VCaP (cell line): ENCODE measurements around the gene OR12D1.

Source experiments
- H3K27ac ChIP-seq: fragments of 450-650 bp; 2 replicates; pipeline ENCODE4 v1.5.1; 2017
- TF ChIP-seq, protein P1 (sequence below): fragments of 450-650 bp; conservative IDR thresholded peaks from 2 replicates; pipeline ENCODE4 v1.5.1; 2017; ENCODE audit warnings: mild to moderate bottlenecking, moderate library complexity

Gene OR12D1

DNA sequence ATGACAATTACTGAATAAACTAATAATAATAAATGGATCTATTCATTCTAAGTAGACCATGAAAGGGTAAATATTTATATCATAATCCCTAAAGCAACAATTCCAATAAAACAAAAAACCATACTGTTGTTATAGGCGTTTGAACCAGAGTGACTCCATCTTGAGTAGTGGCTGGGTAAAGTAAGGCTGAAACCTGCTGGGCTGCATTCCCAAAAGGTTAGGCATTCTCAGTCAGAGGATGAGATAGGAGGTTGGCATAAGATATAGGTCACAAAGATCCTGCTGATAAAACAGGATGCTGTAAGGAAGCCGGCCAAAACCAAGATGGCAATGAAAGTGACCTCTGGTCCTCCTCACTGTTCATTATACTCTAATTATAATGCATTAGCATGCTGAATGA, 50.6 kb downstream of the OR12D1 start:
- H3K27ac ChIP-seq = no peak overlapping the region

DNA sequence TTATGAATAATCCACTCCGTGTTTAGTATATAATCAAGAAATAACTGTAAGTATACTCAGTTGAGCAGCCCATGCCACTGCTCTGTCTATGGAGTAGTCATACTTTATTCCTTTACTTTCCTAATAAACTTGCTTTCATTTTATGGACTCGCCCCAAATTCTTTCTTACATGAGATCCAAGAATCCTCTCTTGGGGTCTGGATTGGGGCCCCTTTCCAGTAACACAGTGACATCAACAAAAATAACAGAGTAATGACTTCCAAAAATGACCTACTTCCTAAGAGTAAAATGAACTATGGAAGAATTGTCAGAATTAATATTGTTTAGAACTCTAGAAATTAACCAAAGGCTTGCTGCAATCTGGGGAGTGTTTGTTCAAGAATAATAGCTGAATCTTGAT, 51.1 kb downstream of the OR12D1 start:
- H3K27ac ChIP-seq = no peak overlapping the region
- TF ChIP-seq, protein P1, sequence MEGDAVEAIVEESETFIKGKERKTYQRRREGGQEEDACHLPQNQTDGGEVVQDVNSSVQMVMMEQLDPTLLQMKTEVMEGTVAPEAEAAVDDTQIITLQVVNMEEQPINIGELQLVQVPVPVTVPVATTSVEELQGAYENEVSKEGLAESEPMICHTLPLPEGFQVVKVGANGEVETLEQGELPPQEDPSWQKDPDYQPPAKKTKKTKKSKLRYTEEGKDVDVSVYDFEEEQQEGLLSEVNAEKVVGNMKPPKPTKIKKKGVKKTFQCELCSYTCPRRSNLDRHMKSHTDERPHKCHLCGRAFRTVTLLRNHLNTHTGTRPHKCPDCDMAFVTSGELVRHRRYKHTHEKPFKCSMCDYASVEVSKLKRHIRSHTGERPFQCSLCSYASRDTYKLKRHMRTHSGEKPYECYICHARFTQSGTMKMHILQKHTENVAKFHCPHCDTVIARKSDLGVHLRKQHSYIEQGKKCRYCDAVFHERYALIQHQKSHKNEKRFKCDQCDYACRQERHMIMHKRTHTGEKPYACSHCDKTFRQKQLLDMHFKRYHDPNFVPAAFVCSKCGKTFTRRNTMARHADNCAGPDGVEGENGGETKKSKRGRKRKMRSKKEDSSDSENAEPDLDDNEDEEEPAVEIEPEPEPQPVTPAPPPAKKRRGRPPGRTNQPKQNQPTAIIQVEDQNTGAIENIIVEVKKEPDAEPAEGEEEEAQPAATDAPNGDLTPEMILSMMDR = no peak

More for the DNA sequence above, 50.6 kb downstream of the OR12D1 start:
- TF ChIP-seq, protein P1 = no peak

DNA sequence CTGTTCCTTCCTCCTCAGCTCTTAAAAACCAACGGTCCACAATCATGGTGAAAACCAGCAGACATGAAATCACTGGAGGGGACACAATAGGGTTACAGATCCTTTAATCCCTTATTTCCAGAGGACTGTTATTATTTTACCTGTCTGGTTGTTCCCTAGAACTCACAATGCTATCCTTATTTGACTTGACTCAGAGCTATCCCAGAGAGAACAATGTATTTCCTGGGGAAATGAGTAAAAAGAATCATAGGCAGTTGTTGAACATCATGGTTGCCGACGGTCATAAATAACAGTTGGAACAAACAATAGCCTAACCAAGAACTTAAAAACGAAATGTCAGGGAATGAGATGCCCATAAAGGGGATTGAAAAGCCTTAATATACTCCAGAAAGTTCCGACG, 51.5 kb downstream of the OR12D1 start:
- TF ChIP-seq, protein P1 = no peak
- no peak overlapping the region for H3K27ac ChIP-seq
